Measurements from ENCODE around the gene PTPN13.

PTPN13 gene

DNA sequence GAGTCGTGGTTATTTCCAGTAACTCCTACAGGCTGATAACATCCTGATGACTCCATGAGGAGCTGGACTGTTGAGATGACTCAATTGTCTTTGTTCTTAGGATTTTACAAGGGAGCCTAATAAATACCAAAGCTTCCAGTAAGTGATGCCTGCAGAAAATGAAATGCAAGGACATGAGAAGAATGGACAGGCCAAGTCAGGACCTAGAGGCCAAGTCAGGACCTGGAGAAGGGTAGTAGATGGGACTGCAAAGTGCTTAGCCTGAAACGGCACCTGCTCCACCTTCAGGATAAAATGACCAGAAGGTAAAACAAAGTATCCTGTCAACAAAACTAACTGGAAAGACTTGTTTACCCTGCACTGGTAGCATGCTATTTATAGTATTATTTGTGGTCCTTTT is 261.5 kb downstream of the PTPN13 start:
- no peaks in the 10 kb centered on the region for H3K79me2 ChIP-seq (ENCODE audit: control insufficient read depth, low read length)
- no peaks in the 10 kb centered on the region for H3K4me1 ChIP-seq (ENCODE audit: control insufficient read depth, low read length)
- no peaks in the 10 kb centered on the region for H3K9me2 ChIP-seq (replicated peaks; ENCODE audit: control insufficient read depth, low read length)
- no peaks in the 10 kb centered on the region for H3K9me3 ChIP-seq (ENCODE audit: control insufficient read depth, insufficient read depth, low read length)
- no peak overlapping the region for H3K27ac ChIP-seq (ENCODE audit: low read depth, low read length)
- H3K36me3 ChIP-seq (ENCODE audit: control insufficient read depth, low read length) = no peaks in the 10 kb centered on the region
- H3K4me2 ChIP-seq (ENCODE audit: low read length) = no peak overlapping the region
- H3K4me3 ChIP-seq (ENCODE audit: low read length) = no peak overlapping the region
- TF ChIP-seq, protein P1, sequence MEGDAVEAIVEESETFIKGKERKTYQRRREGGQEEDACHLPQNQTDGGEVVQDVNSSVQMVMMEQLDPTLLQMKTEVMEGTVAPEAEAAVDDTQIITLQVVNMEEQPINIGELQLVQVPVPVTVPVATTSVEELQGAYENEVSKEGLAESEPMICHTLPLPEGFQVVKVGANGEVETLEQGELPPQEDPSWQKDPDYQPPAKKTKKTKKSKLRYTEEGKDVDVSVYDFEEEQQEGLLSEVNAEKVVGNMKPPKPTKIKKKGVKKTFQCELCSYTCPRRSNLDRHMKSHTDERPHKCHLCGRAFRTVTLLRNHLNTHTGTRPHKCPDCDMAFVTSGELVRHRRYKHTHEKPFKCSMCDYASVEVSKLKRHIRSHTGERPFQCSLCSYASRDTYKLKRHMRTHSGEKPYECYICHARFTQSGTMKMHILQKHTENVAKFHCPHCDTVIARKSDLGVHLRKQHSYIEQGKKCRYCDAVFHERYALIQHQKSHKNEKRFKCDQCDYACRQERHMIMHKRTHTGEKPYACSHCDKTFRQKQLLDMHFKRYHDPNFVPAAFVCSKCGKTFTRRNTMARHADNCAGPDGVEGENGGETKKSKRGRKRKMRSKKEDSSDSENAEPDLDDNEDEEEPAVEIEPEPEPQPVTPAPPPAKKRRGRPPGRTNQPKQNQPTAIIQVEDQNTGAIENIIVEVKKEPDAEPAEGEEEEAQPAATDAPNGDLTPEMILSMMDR (IDR thresholded peaks at IDR 0.05; ENCODE audit: low read depth, low read length, poor library complexity, severe bottlenecking) = no peak
- TF ChIP-seq EZH2phosphoT487 (IDR thresholded peaks at IDR 0.05; ENCODE audit: borderline replicate concordance, low read length) = no peak
- H4K20me1 ChIP-seq (ENCODE audit: control insufficient read depth, insufficient read depth, low read depth, low read length) = no peaks in the 10 kb centered on the region
- H3K27me3 ChIP-seq (ENCODE audit: control insufficient read depth, low read length) = no peaks in the 10 kb centered on the region
- no peaks in the 10 kb centered on the region for H3F3A ChIP-seq (ENCODE audit: control insufficient read depth, insufficient read depth)

DNA sequence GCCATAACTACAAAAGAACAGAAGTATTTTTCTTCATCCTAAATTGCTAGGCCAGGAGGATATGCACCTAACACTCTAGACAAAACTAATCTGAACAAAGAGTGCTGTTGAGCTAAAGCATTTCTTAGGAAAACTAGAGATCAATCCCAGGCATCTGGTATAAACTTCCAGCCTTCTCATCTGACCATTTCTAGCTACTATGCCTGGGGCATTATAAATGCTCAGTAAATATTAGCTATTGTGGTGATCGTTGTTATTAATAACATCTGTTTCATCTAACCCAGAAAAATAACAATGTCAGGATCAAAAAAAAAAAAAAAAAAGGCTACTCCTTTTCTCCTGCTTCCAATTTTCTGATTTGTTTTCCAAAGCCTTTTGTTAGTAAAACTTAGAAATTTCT is 262.8 kb downstream of the PTPN13 start:
- H3K9me3 ChIP-seq (ENCODE audit: control insufficient read depth, insufficient read depth, low read length) = no peaks in the 10 kb centered on the region
- no peaks in the 10 kb centered on the region for H3K36me3 ChIP-seq (ENCODE audit: control insufficient read depth, low read length)
- no peaks in the 10 kb centered on the region for H3K9me2 ChIP-seq (replicated peaks; ENCODE audit: control insufficient read depth, low read length)
- no peak for TF ChIP-seq EZH2phosphoT487 (IDR thresholded peaks at IDR 0.05; ENCODE audit: borderline replicate concordance, low read length)
- TF ChIP-seq, protein P1 (IDR thresholded peaks at IDR 0.05; ENCODE audit: low read depth, low read length, poor library complexity, severe bottlenecking) = no peak
- no peak overlapping the region for H3K4me3 ChIP-seq (ENCODE audit: low read length)
- H3K4me1 ChIP-seq (ENCODE audit: control insufficient read depth, low read length) = no peaks in the 10 kb centered on the region
- H3F3A ChIP-seq (ENCODE audit: control insufficient read depth, insufficient read depth) = no peaks in the 10 kb centered on the region
- H4K20me1 ChIP-seq (ENCODE audit: control insufficient read depth, insufficient read depth, low read depth, low read length) = no peaks in the 10 kb centered on the region
- H3K4me2 ChIP-seq (ENCODE audit: low read length) = no peak overlapping the region
- no peak overlapping the region for H3K27ac ChIP-seq (ENCODE audit: low read depth, low read length)
- H3K27me3 ChIP-seq (ENCODE audit: control insufficient read depth, low read length) = no peaks in the 10 kb centered on the region
- no peaks in the 10 kb centered on the region for H3K79me2 ChIP-seq (ENCODE audit: control insufficient read depth, low read length)

- H4K20me1 ChIP-seq (ENCODE audit: control insufficient read depth, insufficient read depth, low read depth, low read length) = no peaks in the 10 kb centered on the region
- no peaks in the 10 kb centered on the region for H3K9me2 ChIP-seq (replicated peaks; ENCODE audit: control insufficient read depth, low read length)
- no peaks in the 10 kb centered on the region for H3K27me3 ChIP-seq (ENCODE audit: control insufficient read depth, low read length)
- H3K79me2 ChIP-seq (ENCODE audit: control insufficient read depth, low read length) = no peaks in the 10 kb centered on the region
- TF ChIP-seq, protein P1 (IDR thresholded peaks at IDR 0.05; ENCODE audit: low read depth, low read length, poor library complexity, severe bottlenecking) = no peak
- no peak for TF ChIP-seq EZH2phosphoT487 (IDR thresholded peaks at IDR 0.05; ENCODE audit: borderline replicate concordance, low read length)
- H3K27ac ChIP-seq (ENCODE audit: low read depth, low read length) = no peak overlapping the region
- H3K4me3 ChIP-seq (ENCODE audit: low read length) = no peak overlapping the region
- H3K4me2 ChIP-seq (ENCODE audit: low read length) = no peak overlapping the region
- no peaks in the 10 kb centered on the region for H3F3A ChIP-seq (ENCODE audit: control insufficient read depth, insufficient read depth)
- no peaks in the 10 kb centered on the region for H3K36me3 ChIP-seq (ENCODE audit: control insufficient read depth, low read length)
- H3K4me1 ChIP-seq (ENCODE audit: control insufficient read depth, low read length) = no peaks in the 10 kb centered on the region
- no peaks in the 10 kb centered on the region for H3K9me3 ChIP-seq (ENCODE audit: control insufficient read depth, insufficient read depth, low read length)
Measured at GRCh38 chr4:86857341-86858052, 263.4 kb downstream of the PTPN13 start.

Measured in DOHH2 (cell line).